NCI-H2227 (cell line): Measurements from ENCODE around the gene OR10S1.
"Not testable (repeated sequence)": the region's sequence is repeated elsewhere in the genome, so short reads cannot be mapped to it uniquely, and the experiment has no call there.

Experiments used
- DNase-seq: peaks from one replicate; lab custom pipeline; 2025; ENCODE audit not compliant: unreplicated experiment; lab: John Stamatoyannopoulos, UW

Gene OR10S1

GRCh38 chr11:123977731-123978347 is at the start of gene OR10S1:
Gene OR10S1 (minus strand): TSS chr11:123977781. CDS start chr11:123977664, 117 bp downstream.
- no peak for DNase-seq

GRCh38 chr11:124026498-124026897 is 48.9 kb upstream of the OR10S1 start, which contains the start of gene OR10G8:
Gene OR10G8 (plus strand): TSS chr11:124026798. CDS start chr11:124029623, 2,825 bp downstream.
- DNase-seq: no peak

GRCh38 chr11:124015837-124016236 is 38.3 kb upstream of the OR10S1 start:
- not testable (repeated sequence) for DNase-seq

GRCh38 chr11:124012697-124013096 is 35.1 kb upstream of the OR10S1 start, which contains the start of gene OR10G4:
Gene OR10G4 (plus strand): TSS chr11:124012997. CDS start chr11:124015575, 2,578 bp downstream.
- no peak for DNase-seq

- DNase-seq: no peak
Observed at GRCh38 chr11:123995119-123995518, 17.5 kb upstream of the OR10S1 start, which contains the start of gene OR10G6. Gene OR10G6 (minus strand): TSS chr11:123995161. CDS start chr11:123995161, 0 bp downstream.

GRCh38 chr11:123979311-123979710 is 1.7 kb upstream of the OR10S1 start:
- no peak for DNase-seq

- DNase-seq: no peak
Observed at GRCh38 chr11:123976770-123977560, 616 bp downstream of the OR10S1 start.

- DNase-seq: no peak
Observed at GRCh38 chr11:123973816-123974215, 3.8 kb downstream of the OR10S1 start.

GRCh38 chr11:123956752-123957151 is 20.8 kb downstream of the OR10S1 start:
- DNase-seq: no peak

GRCh38 chr11:123945132-123945531 is 32.4 kb downstream of the OR10S1 start:
- no peak for DNase-seq

- no peak for DNase-seq
Observed at GRCh38 chr11:123943738-123944137, 33.8 kb downstream of the OR10S1 start, which contains the start of gene OR6T1. Gene OR6T1 (minus strand): TSS chr11:123943838. CDS start chr11:123943838, 0 bp downstream.

GRCh38 chr11:123942413-123942812 is 35.2 kb downstream of the OR10S1 start:
- DNase-seq: no peak

GRCh38 chr11:123939317-123939716 is 38.3 kb downstream of the OR10S1 start, which contains the start of gene OR4D5:
Gene OR4D5 (plus strand): TSS chr11:123939617. CDS start chr11:123939617, 0 bp downstream.
- no peak for DNase-seq
